ENCODE results near the gene VPS13C.

Gene VPS13C

GRCh38 chr15:62068810-62069167 lies 8.5 kb upstream of the VPS13C start:
- no CpG with 5 or more reads among the region's 4 CpGs for WGBS (ENCODE audit: extremely low coverage, insufficient coverage, low lambda C conversion rate)
- Histone ChIP-seq H3K9ac (ENCODE audit: low read length) (no peak overlapping the region), H3K4me2 (ENCODE audit: low read length) (no peak overlapping the region), H3K27me3 (ENCODE audit: insufficient read depth, low read length, poor library complexity) (peaks cover 24% of the 10 kb centered on the region), H3K56ac (ENCODE audit: low read length) (no peak overlapping the region), H2BK15ac (replicated peaks; ENCODE audit: low read depth) (no peak overlapping the region), H3K4me3 (ENCODE audit: low read length) (no peak overlapping the region), H3K36me3 (ENCODE audit: control insufficient read depth, insufficient read depth, low read length) (no peaks in the 10 kb centered on the region), H3K4me1 (ENCODE audit: control insufficient read depth, low read depth, low read length) (no peaks in the 10 kb centered on the region), H2BK120ac (ENCODE audit: low read depth, low read length) (no peak overlapping the region), H3K27ac (ENCODE audit: low read depth, low read length) (no peak overlapping the region), H3K4ac (ENCODE audit: low read depth, low read length) (no peak overlapping the region), H4K8ac (ENCODE audit: low read depth, low read length) (no peak overlapping the region), H4K5ac (ENCODE audit: low read length) (no peak overlapping the region), H3K18ac (ENCODE audit: low read length) (no peak overlapping the region), H3K79me2 (ENCODE audit: control insufficient read depth, insufficient read depth, low read length) (no peaks in the 10 kb centered on the region), H3K23ac (ENCODE audit: low read length) (no peak overlapping the region), H2BK5ac (ENCODE audit: low read length) (no peak overlapping the region), H3K79me1 (ENCODE audit: low read length) (no peaks in the 10 kb centered on the region), H2AK5ac (ENCODE audit: low read length) (no peak overlapping the region)
- no peak for DNase-seq

DNA sequence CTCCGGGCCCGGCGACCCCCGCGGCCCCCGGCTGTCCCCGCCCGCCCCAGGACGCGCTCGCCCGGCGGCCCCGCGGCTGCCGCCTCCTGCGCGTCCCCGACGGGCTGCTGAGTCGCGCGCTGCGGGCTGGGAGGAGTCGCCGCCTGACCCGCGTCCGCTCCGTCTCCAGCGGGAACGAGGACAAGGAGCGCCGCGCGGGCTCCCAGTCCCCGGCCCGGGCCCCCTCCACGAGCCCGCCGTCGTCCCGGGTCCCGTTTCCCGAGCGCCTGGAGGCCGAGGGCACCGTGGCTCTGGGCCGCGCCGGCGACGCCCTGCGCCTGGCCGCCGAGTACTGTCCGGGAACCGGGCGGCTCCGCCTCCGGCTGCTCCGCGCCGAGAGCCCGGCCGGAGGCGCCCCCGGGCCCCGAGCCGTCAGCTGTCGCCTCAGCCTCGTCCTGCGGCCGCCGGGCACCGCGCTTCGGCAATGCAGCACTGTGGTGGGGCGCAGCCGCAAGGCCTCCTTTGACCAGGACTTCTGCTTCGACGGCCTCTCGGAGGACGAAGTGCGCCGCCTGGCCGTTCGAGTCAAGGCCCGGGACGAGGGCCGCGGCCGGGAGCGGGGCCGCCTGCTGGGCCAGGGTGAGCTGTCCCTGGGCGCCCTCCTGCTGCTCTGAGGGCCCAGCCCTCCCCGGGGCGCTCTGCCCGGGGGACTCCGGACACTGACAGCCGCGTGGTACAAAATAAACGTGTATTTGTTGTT lies 8.0 kb upstream of the VPS13C start:
- peaks cover 28% of the 10 kb centered on the region for H3K27me3 ChIP-seq (ENCODE audit: insufficient read depth, low read length, poor library complexity)
- H3K36me3 ChIP-seq (ENCODE audit: control insufficient read depth, insufficient read depth, low read length), result no peaks in the 10 kb centered on the region
- no peak overlapping the region for H3K4me3 ChIP-seq (ENCODE audit: low read length)
- peak overlapping the region; percentile 42 for H3K56ac ChIP-seq (ENCODE audit: low read length)
- no peak overlapping the region for H2AK5ac ChIP-seq (ENCODE audit: low read length)
- peak overlapping the region; percentile 27 for H3K9ac ChIP-seq (ENCODE audit: low read length)
- peak; percentile 60 for DNase-seq
- no peaks in the 10 kb centered on the region for H3K4me1 ChIP-seq (ENCODE audit: control insufficient read depth, low read depth, low read length)
- no peak overlapping the region for H3K23ac ChIP-seq (ENCODE audit: low read length)
- no peak overlapping the region for H2BK120ac ChIP-seq (ENCODE audit: low read depth, low read length)
- peak overlapping the region; percentile 46 for H3K4me2 ChIP-seq (ENCODE audit: low read length)
- H2BK15ac ChIP-seq (replicated peaks; ENCODE audit: low read depth), result no peak overlapping the region
- H3K79me2 ChIP-seq (ENCODE audit: control insufficient read depth, insufficient read depth, low read length), result no peaks in the 10 kb centered on the region
- no peak overlapping the region for H3K4ac ChIP-seq (ENCODE audit: low read depth, low read length)
- no peak overlapping the region for H2BK5ac ChIP-seq (ENCODE audit: low read length)
- H3K18ac ChIP-seq (ENCODE audit: low read length), result no peak overlapping the region
- no peak overlapping the region for H4K8ac ChIP-seq (ENCODE audit: low read depth, low read length)
- H3K79me1 ChIP-seq (ENCODE audit: low read length), result no peaks in the 10 kb centered on the region
- H4K5ac ChIP-seq (ENCODE audit: low read length), result no peak overlapping the region
- WGBS (ENCODE audit: extremely low coverage, insufficient coverage, low lambda C conversion rate), result no CpG with 5 or more reads among the region's 103 CpGs
- H3K27ac ChIP-seq (ENCODE audit: low read depth, low read length), result no peak overlapping the region

DNA sequence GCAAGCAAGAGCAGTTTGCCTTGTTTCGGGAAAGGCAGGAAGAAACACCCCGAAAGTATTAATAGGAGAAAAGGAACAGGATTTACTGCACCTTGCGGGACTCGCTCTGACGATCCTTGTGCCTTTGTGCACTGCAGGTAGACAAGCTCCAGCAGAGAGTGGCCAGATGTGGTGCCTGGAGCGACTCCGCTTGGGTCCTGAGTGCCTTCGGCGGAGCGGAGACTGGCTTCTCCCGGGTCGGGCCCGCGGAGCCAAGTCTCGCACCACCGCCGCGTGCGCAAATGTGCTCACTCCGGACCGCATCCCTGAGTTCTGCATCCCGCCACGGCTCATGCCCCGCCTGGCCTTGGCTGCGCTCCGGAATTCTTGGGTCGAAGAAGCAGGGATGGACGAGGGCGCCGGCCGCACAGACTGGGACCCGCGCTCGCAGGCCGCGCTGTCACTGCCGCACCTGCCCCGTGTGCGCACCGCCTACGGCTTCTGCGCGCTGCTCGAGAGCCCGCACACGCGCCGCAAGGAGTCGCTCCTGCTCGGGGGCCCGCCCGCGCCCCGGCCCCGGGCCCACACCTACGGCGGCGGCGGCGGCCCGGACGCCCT lies 7.3 kb upstream of the VPS13C start:
- H3K36me3 ChIP-seq (ENCODE audit: control insufficient read depth, insufficient read depth, low read length), result no peaks in the 10 kb centered on the region

DNA sequence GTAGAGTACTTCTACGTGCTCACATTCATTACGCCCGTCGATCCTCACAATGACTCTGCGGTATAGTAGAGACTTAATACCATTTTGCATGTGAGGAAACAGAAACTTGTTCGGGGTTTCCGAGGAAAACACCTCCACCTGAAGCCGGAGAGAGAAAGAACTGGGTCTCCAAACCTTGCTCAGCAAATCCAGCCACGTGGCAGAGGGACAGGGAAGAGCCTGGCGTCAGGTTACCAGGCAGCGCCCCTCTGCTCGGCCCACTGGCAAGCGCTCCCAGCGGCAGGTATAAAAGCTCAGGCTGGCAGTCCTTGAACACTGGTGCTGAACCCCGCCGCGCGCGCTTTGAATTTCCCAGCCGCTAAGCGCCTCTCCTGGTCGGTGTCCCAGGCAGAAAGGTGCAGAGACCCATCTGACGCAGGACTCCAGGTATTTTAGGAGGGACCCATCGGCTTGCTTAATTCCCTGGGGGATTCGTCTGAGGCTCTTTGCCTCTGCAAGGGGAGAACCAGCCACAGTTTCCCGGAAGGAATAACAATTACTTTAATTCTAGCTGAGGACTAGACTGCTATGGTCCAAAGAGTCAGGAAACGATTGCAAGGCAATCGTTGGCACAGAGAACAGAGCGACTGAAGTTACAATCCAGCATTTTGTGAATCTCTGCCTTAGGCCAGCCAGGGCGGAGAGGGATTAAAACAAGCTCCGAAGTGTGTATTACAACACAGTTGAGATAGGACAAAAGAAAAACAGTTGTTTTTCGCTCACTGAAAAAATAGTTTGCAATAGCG lies 6.6 kb upstream of the VPS13C start, which contains the start of gene C2CD4A:
C2CD4A (plus strand) TSS at position 315 of the 785 bp plus-strand sequence. CDS start 637 bp downstream, outside the sequence.
- Histone ChIP-seq H3K9ac (ENCODE audit: low read length) (no peak within 1 kb of the TSS), H2BK120ac (ENCODE audit: low read depth, low read length) (no peak within 1 kb of the TSS), H2AK5ac (ENCODE audit: low read length) (no peak within 1 kb of the TSS), H3K4me3 (ENCODE audit: low read length) (no peak within 1 kb of the TSS), H3K36me3 (ENCODE audit: control insufficient read depth, insufficient read depth, low read length) (no peaks in the 10 kb centered on the region), H3K4ac (ENCODE audit: low read depth, low read length) (no peak within 1 kb of the TSS), H4K8ac (ENCODE audit: low read depth, low read length) (no peak within 1 kb of the TSS), H3K18ac (ENCODE audit: low read length) (no peak within 1 kb of the TSS), H3K56ac (ENCODE audit: low read length) (no peak within 1 kb of the TSS), H3K23ac (ENCODE audit: low read length) (no peak within 1 kb of the TSS), H3K4me2 (ENCODE audit: low read length) (peak within 1 kb of the TSS; percentile 24), H3K79me1 (ENCODE audit: low read length) (no peaks in the 10 kb centered on the region), H2BK15ac (replicated peaks; ENCODE audit: low read depth) (no peak within 1 kb of the TSS), H3K4me1 (ENCODE audit: control insufficient read depth, low read depth, low read length) (no peaks in the 10 kb centered on the region), H3K27me3 (ENCODE audit: insufficient read depth, low read length, poor library complexity) (peaks cover 29% of the 10 kb centered on the region), H3K27ac (ENCODE audit: low read depth, low read length) (no peak within 1 kb of the TSS), H3K79me2 (ENCODE audit: control insufficient read depth, insufficient read depth, low read length) (no peaks in the 10 kb centered on the region), H2BK5ac (ENCODE audit: low read length) (no peak within 1 kb of the TSS), H4K5ac (ENCODE audit: low read length) (no peak within 1 kb of the TSS)
- WGBS (ENCODE audit: extremely low coverage, insufficient coverage, low lambda C conversion rate), result no CpG with 5 or more reads among the region's 33 CpGs
- DNase-seq, result peak; percentile 92

More for the DNA sequence above, 7.3 kb upstream of the VPS13C start:
- H3K9ac ChIP-seq (ENCODE audit: low read length), result no peak overlapping the region
- no peaks in the 10 kb centered on the region for H3K79me1 ChIP-seq (ENCODE audit: low read length)
- H3K4me2 ChIP-seq (ENCODE audit: low read length), result no peak overlapping the region
- H3K27me3 ChIP-seq (ENCODE audit: insufficient read depth, low read length, poor library complexity), result peaks cover 28% of the 10 kb centered on the region
- H3K23ac ChIP-seq (ENCODE audit: low read length), result no peak overlapping the region
- H3K4me1 ChIP-seq (ENCODE audit: control insufficient read depth, low read depth, low read length), result no peaks in the 10 kb centered on the region
- H4K5ac ChIP-seq (ENCODE audit: low read length), result no peak overlapping the region
- H3K56ac ChIP-seq (ENCODE audit: low read length), result no peak overlapping the region
- no peak overlapping the region for H3K4me3 ChIP-seq (ENCODE audit: low read length)
- no peak overlapping the region for H2BK15ac ChIP-seq (replicated peaks; ENCODE audit: low read depth)
- H3K18ac ChIP-seq (ENCODE audit: low read length), result no peak overlapping the region
- no peak overlapping the region for H4K8ac ChIP-seq (ENCODE audit: low read depth, low read length)
- H2AK5ac ChIP-seq (ENCODE audit: low read length), result no peak overlapping the region
- H3K79me2 ChIP-seq (ENCODE audit: control insufficient read depth, insufficient read depth, low read length), result no peaks in the 10 kb centered on the region
- whole genome bisulfite sequencing (ENCODE audit: extremely low coverage, insufficient coverage, low lambda C conversion rate), result no CpG with 5 or more reads among the region's 62 CpGs
- H2BK5ac ChIP-seq (ENCODE audit: low read length), result no peak overlapping the region
- DNase-seq, result peak; percentile 21
- H2BK120ac ChIP-seq (ENCODE audit: low read depth, low read length), result no peak overlapping the region
- H3K4ac ChIP-seq (ENCODE audit: low read depth, low read length), result no peak overlapping the region
- H3K27ac ChIP-seq (ENCODE audit: low read depth, low read length), result no peak overlapping the region

GRCh38 chr15:62063825-62064635 lies 3.8 kb upstream of the VPS13C start:
- H4K5ac ChIP-seq (ENCODE audit: low read length), result no peak overlapping the region
- H3K4ac ChIP-seq (ENCODE audit: low read depth, low read length), result no peak overlapping the region
- WGBS (ENCODE audit: extremely low coverage, insufficient coverage, low lambda C conversion rate), result no CpG with 5 or more reads among the region's 6 CpGs
- no peak overlapping the region for H2BK5ac ChIP-seq (ENCODE audit: low read length)
- H3K4me1 ChIP-seq (ENCODE audit: control insufficient read depth, low read depth, low read length), result no peaks in the 10 kb centered on the region
- no peak overlapping the region for H3K23ac ChIP-seq (ENCODE audit: low read length)
- H3K36me3 ChIP-seq (ENCODE audit: control insufficient read depth, insufficient read depth, low read length), result no peaks in the 10 kb centered on the region
- H2BK120ac ChIP-seq (ENCODE audit: low read depth, low read length), result no peak overlapping the region
- H3K56ac ChIP-seq (ENCODE audit: low read length), result no peak overlapping the region
- H3K4me2 ChIP-seq (ENCODE audit: low read length), result no peak overlapping the region
- peak; percentile 19 for DNase-seq
- peaks cover 32% of the 10 kb centered on the region for H3K27me3 ChIP-seq (ENCODE audit: insufficient read depth, low read length, poor library complexity)
- no peaks in the 10 kb centered on the region for H3K79me1 ChIP-seq (ENCODE audit: low read length)
- no peak overlapping the region for H3K18ac ChIP-seq (ENCODE audit: low read length)
- H3K4me3 ChIP-seq (ENCODE audit: low read length), result no peak overlapping the region
- no peak overlapping the region for H2BK15ac ChIP-seq (replicated peaks; ENCODE audit: low read depth)
- no peak overlapping the region for H3K9ac ChIP-seq (ENCODE audit: low read length)
- H3K79me2 ChIP-seq (ENCODE audit: control insufficient read depth, insufficient read depth, low read length), result no peaks in the 10 kb centered on the region
- H3K27ac ChIP-seq (ENCODE audit: low read depth, low read length), result no peak overlapping the region
- no peak overlapping the region for H4K8ac ChIP-seq (ENCODE audit: low read depth, low read length)
- H2AK5ac ChIP-seq (ENCODE audit: low read length), result no peak overlapping the region
